ENCODE measurements around the gene ASB1.

The ASB1 gene

GRCh38 chr2:238465487-238466242 lies 38.9 kb downstream of the ASB1 start:
- Histone ChIP-seq H3K4me1 (ENCODE audit: low read length) (no peaks in the 10 kb centered on the region), H3K79me2 (ENCODE audit: low read length) (no peaks in the 10 kb centered on the region), H3K27me3 (replicated peaks; ENCODE audit: insufficient read depth, low read length) (no peaks in the 10 kb centered on the region), H3F3A (ENCODE audit: insufficient read depth, low read length) (no peaks in the 10 kb centered on the region), H3K4me2 (ENCODE audit: low read depth, low read length) (no peak overlapping the region), H3K9me2 (replicated peaks; ENCODE audit: insufficient read depth, low read length) (no peaks in the 10 kb centered on the region), H3K36me3 (replicated peaks; ENCODE audit: insufficient read depth, low read length) (no peaks in the 10 kb centered on the region), H3K27ac (ENCODE audit: low read length) (no peak overlapping the region), H4K20me1 (ENCODE audit: insufficient read depth, low read length) (no peaks in the 10 kb centered on the region), H3K9me3 (replicated peaks; ENCODE audit: insufficient read depth, low read length) (no peaks in the 10 kb centered on the region), H3K4me3 (ENCODE audit: low read length) (no peak overlapping the region), H3K9ac (ENCODE audit: low read length) (no peak overlapping the region), H2AFZ (ENCODE audit: low read length) (no peak overlapping the region)
- DNase-seq: no peak
- TF ChIP-seq, protein P1, sequence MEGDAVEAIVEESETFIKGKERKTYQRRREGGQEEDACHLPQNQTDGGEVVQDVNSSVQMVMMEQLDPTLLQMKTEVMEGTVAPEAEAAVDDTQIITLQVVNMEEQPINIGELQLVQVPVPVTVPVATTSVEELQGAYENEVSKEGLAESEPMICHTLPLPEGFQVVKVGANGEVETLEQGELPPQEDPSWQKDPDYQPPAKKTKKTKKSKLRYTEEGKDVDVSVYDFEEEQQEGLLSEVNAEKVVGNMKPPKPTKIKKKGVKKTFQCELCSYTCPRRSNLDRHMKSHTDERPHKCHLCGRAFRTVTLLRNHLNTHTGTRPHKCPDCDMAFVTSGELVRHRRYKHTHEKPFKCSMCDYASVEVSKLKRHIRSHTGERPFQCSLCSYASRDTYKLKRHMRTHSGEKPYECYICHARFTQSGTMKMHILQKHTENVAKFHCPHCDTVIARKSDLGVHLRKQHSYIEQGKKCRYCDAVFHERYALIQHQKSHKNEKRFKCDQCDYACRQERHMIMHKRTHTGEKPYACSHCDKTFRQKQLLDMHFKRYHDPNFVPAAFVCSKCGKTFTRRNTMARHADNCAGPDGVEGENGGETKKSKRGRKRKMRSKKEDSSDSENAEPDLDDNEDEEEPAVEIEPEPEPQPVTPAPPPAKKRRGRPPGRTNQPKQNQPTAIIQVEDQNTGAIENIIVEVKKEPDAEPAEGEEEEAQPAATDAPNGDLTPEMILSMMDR (IDR thresholded peaks at IDR 0.05; ENCODE audit: low read length): no peak
- TF ChIP-seq EZH2phosphoT487 (IDR thresholded peaks at IDR 0.05; ENCODE audit: low read length) (no peak), EZH2 (optimal IDR thresholded peaks at IDR 0.05; ENCODE audit: low read depth, low read length) (no peak)

GRCh38 chr2:238466243-238466756 lies 39.6 kb downstream of the ASB1 start:
- TF ChIP-seq EZH2 (optimal IDR thresholded peaks at IDR 0.05; ENCODE audit: low read depth, low read length) (no peak), EZH2phosphoT487 (IDR thresholded peaks at IDR 0.05; ENCODE audit: low read length) (no peak)
- TF ChIP-seq, protein P1 (IDR thresholded peaks at IDR 0.05; ENCODE audit: low read length): no peak
- Histone ChIP-seq H3K9ac (ENCODE audit: low read length) (no peak overlapping the region), H3K4me3 (ENCODE audit: low read length) (no peak overlapping the region), H4K20me1 (ENCODE audit: insufficient read depth, low read length) (no peaks in the 10 kb centered on the region), H3K27ac (ENCODE audit: low read length) (no peak overlapping the region), H2AFZ (ENCODE audit: low read length) (no peak overlapping the region), H3K79me2 (ENCODE audit: low read length) (no peaks in the 10 kb centered on the region), H3K36me3 (replicated peaks; ENCODE audit: insufficient read depth, low read length) (no peaks in the 10 kb centered on the region), H3K9me2 (replicated peaks; ENCODE audit: insufficient read depth, low read length) (no peaks in the 10 kb centered on the region), H3K4me2 (ENCODE audit: low read depth, low read length) (no peak overlapping the region), H3K27me3 (replicated peaks; ENCODE audit: insufficient read depth, low read length) (no peaks in the 10 kb centered on the region), H3F3A (ENCODE audit: insufficient read depth, low read length) (no peaks in the 10 kb centered on the region), H3K9me3 (replicated peaks; ENCODE audit: insufficient read depth, low read length) (no peaks in the 10 kb centered on the region), H3K4me1 (ENCODE audit: low read length) (no peaks in the 10 kb centered on the region)
- DNase-seq: no peak

GRCh38 chr2:238467062-238467461 lies 40.3 kb downstream of the ASB1 start:
- Histone ChIP-seq H3K9me2 (replicated peaks; ENCODE audit: insufficient read depth, low read length) (no peaks in the 10 kb centered on the region), H3K4me1 (ENCODE audit: low read length) (no peaks in the 10 kb centered on the region), H2AFZ (ENCODE audit: low read length) (no peak overlapping the region), H3K4me3 (ENCODE audit: low read length) (no peak overlapping the region), H3K9ac (ENCODE audit: low read length) (no peak overlapping the region), H3K9me3 (replicated peaks; ENCODE audit: insufficient read depth, low read length) (no peaks in the 10 kb centered on the region), H3K27me3 (replicated peaks; ENCODE audit: insufficient read depth, low read length) (no peaks in the 10 kb centered on the region), H4K20me1 (ENCODE audit: insufficient read depth, low read length) (no peaks in the 10 kb centered on the region), H3K36me3 (replicated peaks; ENCODE audit: insufficient read depth, low read length) (no peaks in the 10 kb centered on the region), H3K27ac (ENCODE audit: low read length) (no peak overlapping the region), H3K4me2 (ENCODE audit: low read depth, low read length) (no peak overlapping the region), H3K79me2 (ENCODE audit: low read length) (no peaks in the 10 kb centered on the region), H3F3A (ENCODE audit: insufficient read depth, low read length) (no peaks in the 10 kb centered on the region)
- DNase-seq: no peak
- TF ChIP-seq, protein P1 (IDR thresholded peaks at IDR 0.05; ENCODE audit: low read length): no peak
- TF ChIP-seq EZH2phosphoT487 (IDR thresholded peaks at IDR 0.05; ENCODE audit: low read length) (no peak), EZH2 (optimal IDR thresholded peaks at IDR 0.05; ENCODE audit: low read depth, low read length) (no peak)

All from MM.1S (cell line).